Epithelial cell of esophagus (primary cell): ENCODE results near the gene ZC3H4.

Source experiments
- DNase-seq: peaks from one replicate; pipeline ENCODE4 v3.0.0; 2010; ENCODE audit warnings: low read depth
- H3K4me3 ChIP-seq: 2 replicates; pipeline ENCODE4 v1.5.1; 2011; ENCODE audit warnings: mild to moderate bottlenecking, low read length, control low read depth
- TF ChIP-seq, protein P1 (sequence below): IDR thresholded peaks from 2 replicates; pipeline ENCODE4 v1.5.1; 2011; ENCODE audit warnings: low read depth, mild to moderate bottlenecking, low read length, control low read depth, inconsistent platforms; ENCODE audit not compliant: insufficient read depth; ENCODE audit errors: missing control alignments

ZC3H4 gene

DNA sequence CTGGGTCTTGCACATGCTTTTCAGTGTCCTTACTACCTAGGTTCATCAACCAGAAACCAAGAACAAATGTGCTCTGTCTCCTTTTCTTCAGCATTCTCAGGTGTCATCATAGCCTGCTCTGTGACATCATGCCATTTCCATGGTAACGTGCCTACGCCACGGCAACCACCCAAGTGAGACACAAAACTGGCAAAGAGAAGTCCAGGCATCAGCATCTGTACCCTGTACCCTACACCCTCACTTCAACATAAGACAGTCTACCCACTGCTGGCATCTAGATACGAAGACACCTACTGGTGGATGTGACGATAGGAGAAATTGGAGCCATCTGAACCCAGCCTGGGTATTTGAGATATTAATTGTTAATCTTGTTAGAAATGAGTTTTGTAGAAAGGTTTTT is 13.3 kb downstream of the ZC3H4 start:
- no peak overlapping the region for H3K4me3 ChIP-seq
- TF ChIP-seq, protein P1, sequence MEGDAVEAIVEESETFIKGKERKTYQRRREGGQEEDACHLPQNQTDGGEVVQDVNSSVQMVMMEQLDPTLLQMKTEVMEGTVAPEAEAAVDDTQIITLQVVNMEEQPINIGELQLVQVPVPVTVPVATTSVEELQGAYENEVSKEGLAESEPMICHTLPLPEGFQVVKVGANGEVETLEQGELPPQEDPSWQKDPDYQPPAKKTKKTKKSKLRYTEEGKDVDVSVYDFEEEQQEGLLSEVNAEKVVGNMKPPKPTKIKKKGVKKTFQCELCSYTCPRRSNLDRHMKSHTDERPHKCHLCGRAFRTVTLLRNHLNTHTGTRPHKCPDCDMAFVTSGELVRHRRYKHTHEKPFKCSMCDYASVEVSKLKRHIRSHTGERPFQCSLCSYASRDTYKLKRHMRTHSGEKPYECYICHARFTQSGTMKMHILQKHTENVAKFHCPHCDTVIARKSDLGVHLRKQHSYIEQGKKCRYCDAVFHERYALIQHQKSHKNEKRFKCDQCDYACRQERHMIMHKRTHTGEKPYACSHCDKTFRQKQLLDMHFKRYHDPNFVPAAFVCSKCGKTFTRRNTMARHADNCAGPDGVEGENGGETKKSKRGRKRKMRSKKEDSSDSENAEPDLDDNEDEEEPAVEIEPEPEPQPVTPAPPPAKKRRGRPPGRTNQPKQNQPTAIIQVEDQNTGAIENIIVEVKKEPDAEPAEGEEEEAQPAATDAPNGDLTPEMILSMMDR: no peak
- no peak for DNase-seq

DNA sequence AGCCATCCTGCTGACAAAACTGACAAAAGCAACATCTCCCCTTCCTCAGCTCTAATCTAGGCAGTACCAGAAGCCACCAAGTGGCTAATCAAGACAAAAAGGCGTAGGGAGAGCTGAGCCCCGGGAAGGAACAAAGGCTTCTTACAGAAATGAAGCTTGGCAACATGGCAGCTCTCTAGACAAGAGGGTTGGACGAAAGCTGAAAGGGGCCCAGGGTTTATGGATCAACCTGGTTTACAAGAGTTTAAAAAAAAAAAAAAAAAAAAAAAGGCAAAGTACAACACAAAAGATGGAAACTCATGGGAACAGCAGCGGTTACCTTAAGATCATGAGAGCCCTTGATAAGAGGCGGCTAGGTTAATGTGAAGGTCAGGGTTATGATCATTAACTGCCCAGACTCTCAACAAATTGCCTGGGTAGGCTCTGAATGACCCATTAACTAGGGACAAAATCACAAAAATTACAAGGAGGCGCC is 14.0 kb downstream of the ZC3H4 start:
- TF ChIP-seq, protein P1: no peak
- no peak for DNase-seq
- H3K4me3 ChIP-seq: no peak overlapping the region

DNA sequence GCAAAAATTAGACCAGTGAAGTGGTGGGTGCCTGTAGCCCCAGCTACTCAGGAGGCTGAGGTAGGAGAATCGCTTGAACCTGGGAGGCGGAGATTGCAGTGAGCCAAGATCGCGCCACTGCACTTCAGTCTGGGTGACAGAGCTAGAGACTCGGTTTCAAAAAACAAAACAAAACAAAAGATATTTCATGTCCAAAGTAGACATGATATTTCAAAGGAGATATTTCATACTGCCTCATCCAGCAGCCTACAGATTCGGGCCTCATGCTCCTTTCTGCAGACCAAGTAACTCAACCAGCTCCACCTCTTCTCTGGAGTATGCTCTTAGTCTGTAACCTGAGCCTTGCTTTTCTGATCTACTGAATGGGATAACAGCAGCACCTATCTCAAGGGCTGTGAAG is 15.0 kb downstream of the ZC3H4 start:
- TF ChIP-seq, protein P1: no peak
- no peak overlapping the region for H3K4me3 ChIP-seq
- DNase-seq: no peak

DNA sequence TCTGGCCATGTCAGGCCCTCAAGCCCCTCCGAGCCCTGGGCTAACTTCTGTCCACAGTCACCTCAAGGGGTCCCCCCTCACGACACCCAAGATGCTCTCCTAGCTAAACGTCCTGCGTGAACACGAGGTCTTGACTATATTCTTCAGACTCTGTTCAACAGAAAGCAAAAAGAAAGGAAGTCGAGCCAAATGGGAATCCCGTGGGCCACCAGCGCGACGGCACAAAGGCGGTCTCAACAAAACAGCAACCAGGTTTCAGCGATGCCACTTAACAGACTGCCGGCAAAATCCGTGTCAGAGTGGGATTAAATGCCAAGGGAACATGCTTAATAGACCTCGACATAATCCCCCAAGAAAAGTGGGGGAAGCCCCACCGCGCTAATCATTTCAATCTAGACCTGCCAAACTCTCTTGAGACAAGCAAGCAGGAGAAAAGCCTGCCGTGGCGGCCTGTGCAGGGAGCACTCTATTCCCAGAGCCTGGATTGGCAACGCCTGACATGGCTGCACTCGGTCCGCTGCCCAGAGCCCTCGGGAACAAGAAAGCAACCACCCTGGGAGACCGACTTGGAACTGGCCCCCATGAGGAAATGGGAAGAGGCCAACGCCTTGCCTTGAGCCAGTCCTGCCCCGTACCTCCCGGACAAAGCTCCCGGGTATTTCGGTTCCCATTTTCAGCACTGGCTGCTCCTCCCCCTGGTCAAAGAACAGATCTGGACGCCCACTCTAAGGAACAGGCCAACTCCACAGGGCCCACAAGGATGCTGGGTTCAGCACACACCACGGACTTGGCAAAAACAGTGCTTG is 16.0 kb downstream of the ZC3H4 start:
- H3K4me3 ChIP-seq: no peak overlapping the region
- DNase-seq: no peak
- TF ChIP-seq, protein P1: no peak

DNA sequence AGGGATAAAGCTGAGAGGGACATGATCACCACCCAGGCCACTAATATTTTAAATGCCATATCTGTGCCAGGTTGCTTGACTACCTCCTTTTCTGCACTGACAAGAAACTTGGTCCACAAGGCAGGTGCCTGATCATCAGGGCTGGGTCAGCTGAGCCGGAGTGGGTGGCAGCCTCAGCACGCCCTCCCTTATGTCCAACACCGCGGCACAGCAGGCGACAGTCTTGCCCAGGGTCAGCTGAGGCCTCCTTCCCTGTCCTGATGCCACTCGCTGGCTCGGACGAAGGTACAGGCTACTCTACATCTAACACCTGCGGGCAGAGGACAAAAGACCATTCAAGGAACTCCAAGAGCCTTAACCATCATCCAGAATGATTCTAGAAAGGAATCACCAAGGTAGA is 16.9 kb downstream of the ZC3H4 start:
- TF ChIP-seq, protein P1: no peak
- no peak overlapping the region for H3K4me3 ChIP-seq
- no peak for DNase-seq

DNA sequence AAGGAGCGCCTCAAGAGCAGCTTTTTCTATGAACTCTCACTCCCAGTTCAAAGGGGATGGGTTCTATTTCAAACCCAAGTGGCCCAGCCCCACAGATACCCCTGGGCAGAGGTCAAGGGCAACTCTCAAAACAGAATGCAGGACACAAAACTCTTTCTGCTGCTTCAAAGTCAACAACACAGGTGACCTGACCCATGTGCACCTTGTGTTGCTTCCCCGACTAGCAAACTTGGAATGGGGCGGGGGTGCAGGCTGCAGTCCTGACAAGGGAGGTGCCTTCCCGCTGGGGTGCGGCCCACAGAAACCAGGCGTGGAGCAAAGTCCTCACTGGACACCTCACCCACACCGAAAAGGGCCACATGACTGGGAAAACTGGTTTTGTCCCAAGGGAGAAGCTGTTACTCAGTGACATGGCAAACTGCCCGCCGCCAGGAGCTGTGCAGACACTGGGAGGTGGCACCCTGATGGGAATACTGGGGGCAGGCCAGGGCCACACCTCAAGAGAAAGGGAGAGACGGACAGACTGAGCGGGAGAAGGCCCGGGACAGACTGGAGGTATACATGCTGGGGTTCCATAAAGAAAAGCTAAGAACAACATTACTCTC is 17.4 kb downstream of the ZC3H4 start:
- TF ChIP-seq, protein P1: no peak
- H3K4me3 ChIP-seq: no peak overlapping the region
- DNase-seq: peak; percentile 97

DNA sequence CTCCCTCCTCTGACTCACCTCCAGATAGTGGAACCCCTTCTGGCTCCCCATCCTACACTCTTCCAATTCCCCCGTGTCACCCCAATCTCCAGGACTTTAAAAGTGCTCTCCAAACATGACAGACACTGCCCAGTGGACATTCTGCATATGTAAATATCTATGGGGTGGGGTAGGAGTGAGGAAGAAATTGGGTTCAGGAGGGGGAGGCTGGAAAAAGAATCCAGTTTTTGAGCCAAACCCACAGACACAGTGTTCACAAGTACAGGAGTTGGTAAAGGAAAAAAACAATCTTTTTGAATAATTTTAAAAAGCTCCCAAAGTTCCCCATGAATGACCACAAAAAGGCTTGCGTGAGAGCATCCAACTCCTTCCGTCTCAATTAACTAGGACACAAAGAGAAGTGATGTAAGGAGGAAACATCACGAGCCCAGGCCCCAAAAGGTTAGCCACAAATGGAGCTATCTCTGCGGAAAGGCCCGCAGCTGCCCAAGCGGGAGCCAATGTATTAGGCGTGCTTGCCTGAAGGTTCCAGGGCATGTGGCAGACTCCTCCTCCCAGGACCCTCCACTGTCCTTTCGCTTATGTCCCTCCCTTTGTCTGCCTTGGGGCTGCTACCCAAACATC is 18.0 kb downstream of the ZC3H4 start:
- TF ChIP-seq, protein P1: no peak
- DNase-seq: no peak
- no peak overlapping the region for H3K4me3 ChIP-seq
